A549 treated with GW870086 at 1 μM for 4 hours (cell line): Measurements from ENCODE around the gene C7orf33. TPM values are rescaled to one million over a fixed set of nuclear protein-coding genes. Genes with fewer than 3 reads are reported as not detected.

Experiments used
- total RNA-seq: library from RNA; stranded (reverse); fragments of 200-300 nt; extraction: Qiagen RNA extraction; gene quantifications from 5 replicates; pipeline ENCODE4 v1.2.3, GENCODE V29; 2022; ENCODE audit warnings: low read depth

The C7orf33 gene, protein sequence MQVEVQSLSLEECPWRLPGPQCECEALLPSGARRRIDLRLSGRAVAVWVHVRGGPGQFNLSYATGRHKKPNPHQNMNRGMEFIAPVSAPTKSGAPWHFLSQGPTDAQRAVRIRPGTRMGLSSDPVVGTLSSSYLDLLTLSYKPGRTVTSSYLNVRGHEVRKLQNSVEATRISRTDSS
- total RNA-seq: not detected in 5 replicates

DNA sequence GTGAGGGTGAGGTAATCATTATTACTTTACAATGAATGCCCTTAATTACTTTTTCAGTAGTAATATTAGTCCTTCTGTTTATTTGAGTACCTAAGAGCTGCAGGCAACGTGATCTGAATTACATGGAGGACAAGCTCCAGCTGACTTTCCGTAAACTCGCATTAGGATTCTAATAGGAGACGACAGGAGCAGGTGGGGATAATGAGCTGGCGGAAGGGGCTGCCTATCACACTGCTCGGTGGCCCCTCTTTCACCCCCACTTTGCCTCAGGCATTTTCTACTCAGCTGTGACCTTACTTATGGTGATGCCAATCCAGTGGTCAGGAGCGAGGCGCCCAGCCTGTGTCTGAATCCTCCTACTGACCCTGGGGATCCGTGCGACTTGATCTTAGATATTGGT, at the start of gene C7orf33:
Gene C7orf33 (plus strand): TSS at position 296 of the 400 bp plus-strand sequence. CDS start 160 bp downstream, outside the sequence.

Other genes with a start within 250 kb of the C7orf33 start
- 53.4 to 61.4 TPM (median 57.0 TPM) in 5 replicates for gene CUL1, start 108.1 kb downstream of the C7orf33 start, total RNA-seq